Activated naive CD4-positive, alpha-beta T cell treated with anti-CD3 and anti-CD28 coated beads for 36 hours (primary cell): ENCODE results near the gene IP6K3. TPM values are rescaled to one million over a fixed set of nuclear protein-coding genes. Genes with fewer than 3 reads are reported as not detected.
A peak's percentile ranks its signal among the peaks of the same experiment; 100 is the strongest.

Experiments used
- CTCF ChIA-PET: fragments of 350-600 bp; sonication (Branson Sonifier 250); formaldehyde crosslinking; loops from one replicate; lab custom pipeline; 2021; ENCODE audit warnings: antibody characterized with exemption; lab: Charles Lee
- DNase-seq: peaks from one replicate; pipeline ENCODE4 v3.0.0-alpha.2; 2020
- H3K27ac Mint-ChIP-seq: one replicate; pipeline ENCODE4 v1.8.0; 2021; ENCODE audit warnings: mild to moderate bottlenecking, mixed read lengths
- H3K27me3 Mint-ChIP-seq: one replicate; pipeline ENCODE4 v1.8.0; 2021; ENCODE audit warnings: low read depth, mixed read lengths
- H3K36me3 Mint-ChIP-seq: one replicate; pipeline ENCODE4 v1.8.0; 2021; ENCODE audit warnings: low read depth, mixed read lengths
- H3K4me1 Mint-ChIP-seq: one replicate; pipeline ENCODE4 v1.8.0; 2021; ENCODE audit warnings: low read depth, mixed read lengths
- H3K4me3 Mint-ChIP-seq: one replicate; pipeline ENCODE4 v1.8.0; 2021; ENCODE audit warnings: mild to moderate bottlenecking, moderate library complexity, mixed read lengths
- H3K9me3 Mint-ChIP-seq: one replicate; pipeline ENCODE4 v1.8.0; 2021; ENCODE audit warnings: mixed read lengths
- intact Hi-C: fragments of 100-400 bp; cut with micrococcal nuclease; formaldehyde crosslinking; loops from one replicate; pipeline ENCODE4 v1.15.1; 2023
- total RNA-seq, 2 experiments: library from RNA; stranded (reverse); gene quantifications; one replicate each; pipeline ENCODE4 v1.2.3, GENCODE V29; 2021

IP6K3 gene
- total RNA-seq, 2 experiments from 2014 or later, result not detected

GRCh38 chr6:33695451-33695887 is 51.2 kb downstream of the IP6K3 start:
- DNase-seq, result no peak
- CTCF ChIA-PET, result interaction anchor here (1.6 to 2.7 kb wide), 2 partner anchors 105 to 108 kb away, joined by 6 to 7 read pairs; no protein-coding TSS in a partner anchor
- peak overlapping the region; percentile 86 for H3K27ac Mint-ChIP-seq
- peaks cover 48% of the 10 kb centered on the region for H3K36me3 Mint-ChIP-seq
- intact Hi-C loops, result no loop called here
- peaks cover 86% of the 10 kb centered on the region for H3K4me1 Mint-ChIP-seq
- no peak overlapping the region for H3K4me3 Mint-ChIP-seq
- no peaks in the 10 kb centered on the region for H3K27me3 Mint-ChIP-seq
- no peaks in the 10 kb centered on the region for H3K9me3 Mint-ChIP-seq

- DNase-seq, result no peak
- no peaks in the 10 kb centered on the region for H3K27me3 Mint-ChIP-seq
- peaks cover 43% of the 10 kb centered on the region for H3K36me3 Mint-ChIP-seq
- H3K4me3 Mint-ChIP-seq, result no peak overlapping the region
- H3K27ac Mint-ChIP-seq, result peak overlapping the region; percentile 86
- CTCF ChIA-PET, result interaction anchor here (0.9 to 2.7 kb wide), 5 partner anchors 11 to 110 kb away, joined by 3 to 10 read pairs (median 6); no protein-coding TSS in a partner anchor
- intact Hi-C loops, result loop anchor here (1.0 to 5.0 kb wide), 4 partner anchors 16 to 304 kb away; partner anchors contain the start of genes KIFC1 and UQCC2
- H3K4me1 Mint-ChIP-seq, result peaks cover 82% of the 10 kb centered on the region
- H3K9me3 Mint-ChIP-seq, result no peaks in the 10 kb centered on the region
Measured at GRCh38 chr6:33694977-33695376, 51.7 kb downstream of the IP6K3 start.

- intact Hi-C loops, result loop anchor here (1.0 to 5.0 kb wide), 4 partner anchors 17 to 303 kb away; partner anchors contain the start of genes KIFC1 and UQCC2
- peaks cover 48% of the 10 kb centered on the region for H3K36me3 Mint-ChIP-seq
- peak overlapping the region; percentile 4 for H3K4me3 Mint-ChIP-seq
- DNase-seq, result peak; percentile 86
- no peaks in the 10 kb centered on the region for H3K27me3 Mint-ChIP-seq
- H3K9me3 Mint-ChIP-seq, result no peaks in the 10 kb centered on the region
- H3K27ac Mint-ChIP-seq, result peak overlapping the region; percentile 86
- H3K4me1 Mint-ChIP-seq, result peaks cover 80% of the 10 kb centered on the region
- CTCF ChIA-PET, result interaction anchor here (0.8 to 2.7 kb wide), 6 partner anchors 11 to 115 kb away, joined by 3 to 10 read pairs (median 4); partner anchors contain the start of gene BAK1
Measured at GRCh38 chr6:33694401-33694931, 52.2 kb downstream of the IP6K3 start.

- Mint-ChIP-seq H3K9me3 (no peaks in the 10 kb centered on the region), H3K4me1 (peaks cover 72% of the 10 kb centered on the region), H3K27ac (peak overlapping the region; percentile 86), H3K27me3 (no peaks in the 10 kb centered on the region), H3K36me3 (peaks cover 52% of the 10 kb centered on the region), H3K4me3 (no peak overlapping the region)
- CTCF ChIA-PET, result interaction anchor here (0.6 to 2.7 kb wide), 8 partner anchors 10 to 353 kb away, joined by 3 to 10 read pairs (median 3); partner anchors contain the start of gene BAK1
- intact Hi-C loops, result loop anchor here (1.0 to 5.0 kb wide), 4 partner anchors 18 to 302 kb away; partner anchors contain the start of genes KIFC1 and UQCC2
- DNase-seq, result no peak
Measured at GRCh38 chr6:33693186-33694105, 53.3 kb downstream of the IP6K3 start.

GRCh38 chr6:33692760-33693158 is 53.9 kb downstream of the IP6K3 start:
- peaks cover 52% of the 10 kb centered on the region for H3K36me3 Mint-ChIP-seq
- H3K4me1 Mint-ChIP-seq, result peaks cover 65% of the 10 kb centered on the region
- no peaks in the 10 kb centered on the region for H3K9me3 Mint-ChIP-seq
- no peak overlapping the region for H3K4me3 Mint-ChIP-seq
- CTCF ChIA-PET, result interaction anchor here (0.6 to 2.3 kb wide), 3 partner anchors 9 to 105 kb away, joined by 3 to 10 read pairs (median 3); no protein-coding TSS in a partner anchor
- DNase-seq, result peak; percentile 85
- peak overlapping the region; percentile 86 for H3K27ac Mint-ChIP-seq
- H3K27me3 Mint-ChIP-seq, result no peaks in the 10 kb centered on the region
- intact Hi-C loops, result loop anchor here (5.0 kb wide), 1 partner anchor 265 kb away; no protein-coding TSS in a partner anchor

GRCh38 chr6:33692078-33692759 is 54.5 kb downstream of the IP6K3 start:
- Mint-ChIP-seq H3K4me1 (peaks cover 59% of the 10 kb centered on the region), H3K4me3 (no peak overlapping the region), H3K9me3 (no peaks in the 10 kb centered on the region), H3K27me3 (no peaks in the 10 kb centered on the region), H3K36me3 (peaks cover 47% of the 10 kb centered on the region), H3K27ac (peak overlapping the region; percentile 86)
- CTCF ChIA-PET, result interaction anchor here (0.6 kb wide), 1 partner anchor 12 kb away, joined by 3 read pairs; no protein-coding TSS in a partner anchor
- DNase-seq, result no peak
- intact Hi-C loops, result loop anchor here (5.0 kb wide), 1 partner anchor 265 kb away; no protein-coding TSS in a partner anchor

GRCh38 chr6:33691456-33692077 is 55.1 kb downstream of the IP6K3 start:
- no peak for DNase-seq
- Mint-ChIP-seq H3K36me3 (peaks cover 47% of the 10 kb centered on the region), H3K4me3 (no peak overlapping the region), H3K27me3 (no peaks in the 10 kb centered on the region), H3K4me1 (peaks cover 53% of the 10 kb centered on the region), H3K27ac (peak overlapping the region; percentile 86), H3K9me3 (no peaks in the 10 kb centered on the region)
- intact Hi-C loops, result loop anchor here (5.0 kb wide), 1 partner anchor 264 kb away; no protein-coding TSS in a partner anchor
- CTCF ChIA-PET, result no interaction called here

GRCh38 chr6:33690766-33691165 is 55.9 kb downstream of the IP6K3 start:
- Mint-ChIP-seq H3K9me3 (no peaks in the 10 kb centered on the region), H3K4me3 (no peak overlapping the region), H3K27me3 (no peaks in the 10 kb centered on the region), H3K27ac (no peak overlapping the region), H3K36me3 (peaks cover 48% of the 10 kb centered on the region), H3K4me1 (peaks cover 45% of the 10 kb centered on the region)
- CTCF ChIA-PET, result interaction anchor here (0.7 to 1.5 kb wide), 4 partner anchors 10 to 105 kb away, joined by 3 to 7 read pairs (median 4); partner anchors contain the start of gene UQCC2
- intact Hi-C loops, result loop anchor here (5.0 kb wide), 1 partner anchor 263 kb away; no protein-coding TSS in a partner anchor
- DNase-seq, result no peak

GRCh38 chr6:33689879-33690278 is 56.8 kb downstream of the IP6K3 start:
- Mint-ChIP-seq H3K4me1 (peaks cover 36% of the 10 kb centered on the region), H3K4me3 (no peak overlapping the region), H3K27ac (no peak overlapping the region), H3K27me3 (no peaks in the 10 kb centered on the region), H3K9me3 (no peaks in the 10 kb centered on the region), H3K36me3 (peaks cover 46% of the 10 kb centered on the region)
- DNase-seq, result no peak
- CTCF ChIA-PET, result interaction anchor here (1.4 to 1.5 kb wide), 3 partner anchors 11 to 21 kb away, joined by 3 to 7 read pairs (median 4); partner anchors contain the start of gene UQCC2
- intact Hi-C loops, result loop anchor here (5.0 kb wide), 1 partner anchor 263 kb away; no protein-coding TSS in a partner anchor

GRCh38 chr6:33689148-33689494 is 57.6 kb downstream of the IP6K3 start:
- intact Hi-C loops, result no loop called here
- CTCF ChIA-PET, result interaction anchor here (1.4 kb wide), 1 partner anchor 22 kb away, joined by 4 read pairs; the partner anchor contains the start of gene UQCC2
- H3K4me3 Mint-ChIP-seq, result no peak overlapping the region
- peaks cover 44% of the 10 kb centered on the region for H3K36me3 Mint-ChIP-seq
- H3K27me3 Mint-ChIP-seq, result no peaks in the 10 kb centered on the region
- no peak overlapping the region for H3K27ac Mint-ChIP-seq
- DNase-seq, result no peak
- H3K4me1 Mint-ChIP-seq, result peaks cover 28% of the 10 kb centered on the region
- no peaks in the 10 kb centered on the region for H3K9me3 Mint-ChIP-seq
